Measurements from ENCODE around the gene SULT4A1.

SULT4A1 gene

GRCh38 chr22:43843783-43844530 lies 18.4 kb downstream of the SULT4A1 start:
- no peak for DNase-seq

DNA sequence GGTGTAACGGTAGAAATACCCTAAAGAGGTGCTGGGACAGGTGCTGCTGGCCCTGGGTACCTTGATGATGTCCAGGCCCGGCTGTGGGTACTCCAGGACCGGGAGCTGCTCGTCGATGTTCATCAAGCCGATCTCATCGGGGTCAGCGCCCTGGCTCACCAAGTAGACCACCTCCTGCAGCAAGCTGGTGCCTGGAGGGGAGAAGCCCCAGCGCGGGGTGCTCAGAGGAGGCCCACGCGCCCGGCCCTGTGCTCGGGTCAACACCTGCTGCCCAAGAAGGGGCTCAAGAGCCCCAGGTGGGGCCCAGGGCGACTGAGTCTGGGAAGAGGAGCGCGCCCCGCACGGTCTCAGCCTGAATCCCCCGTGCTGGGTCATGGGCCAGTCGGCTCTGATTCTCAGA lies 20.6 kb downstream of the SULT4A1 start:
- DNase-seq: no peak

GRCh38 chr22:43840851-43841250 lies 21.5 kb downstream of the SULT4A1 start:
- DNase-seq: no peak

DNA sequence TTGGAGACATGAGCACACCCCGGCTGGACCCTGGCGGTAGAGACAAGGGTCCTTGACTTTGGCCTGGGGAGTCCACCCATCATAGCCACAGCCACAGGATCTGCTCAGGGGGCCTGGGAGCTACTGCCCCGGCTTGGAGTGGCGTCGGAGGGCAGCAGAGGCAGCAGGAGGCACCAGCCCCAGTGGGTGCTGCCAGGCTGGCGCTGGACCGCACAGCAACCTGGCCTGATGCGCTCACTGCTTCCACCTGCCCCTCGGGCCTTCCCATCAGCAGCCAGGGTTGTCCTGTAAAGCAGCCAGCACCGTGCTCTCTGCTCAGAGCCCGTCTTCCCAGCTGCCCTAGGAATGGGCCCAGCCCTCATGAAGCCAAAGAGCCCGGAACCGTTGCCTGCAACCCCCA lies 21.9 kb downstream of the SULT4A1 start:
- no peak for DNase-seq

DNA sequence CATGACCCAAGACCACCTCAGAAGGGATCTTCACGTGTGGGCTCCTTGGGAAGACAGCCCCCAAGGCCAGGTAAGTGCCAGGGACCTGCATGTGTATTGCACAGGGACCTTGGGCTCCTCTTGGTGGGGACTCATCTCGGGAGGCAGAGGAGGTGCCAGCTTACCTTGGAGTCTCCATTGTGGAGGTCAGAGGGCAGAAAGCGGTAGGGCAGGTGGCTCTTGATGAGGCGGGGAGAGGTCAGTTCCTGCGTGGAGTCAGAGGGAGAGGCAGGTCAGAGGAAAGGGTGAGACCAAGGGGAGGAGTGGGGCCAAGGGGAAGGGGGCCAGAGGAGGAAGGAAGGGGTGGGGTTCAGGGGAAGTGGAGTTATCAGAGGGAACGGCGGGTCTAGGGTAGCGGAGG lies 22.5 kb downstream of the SULT4A1 start:
- no peak for DNase-seq

DNA sequence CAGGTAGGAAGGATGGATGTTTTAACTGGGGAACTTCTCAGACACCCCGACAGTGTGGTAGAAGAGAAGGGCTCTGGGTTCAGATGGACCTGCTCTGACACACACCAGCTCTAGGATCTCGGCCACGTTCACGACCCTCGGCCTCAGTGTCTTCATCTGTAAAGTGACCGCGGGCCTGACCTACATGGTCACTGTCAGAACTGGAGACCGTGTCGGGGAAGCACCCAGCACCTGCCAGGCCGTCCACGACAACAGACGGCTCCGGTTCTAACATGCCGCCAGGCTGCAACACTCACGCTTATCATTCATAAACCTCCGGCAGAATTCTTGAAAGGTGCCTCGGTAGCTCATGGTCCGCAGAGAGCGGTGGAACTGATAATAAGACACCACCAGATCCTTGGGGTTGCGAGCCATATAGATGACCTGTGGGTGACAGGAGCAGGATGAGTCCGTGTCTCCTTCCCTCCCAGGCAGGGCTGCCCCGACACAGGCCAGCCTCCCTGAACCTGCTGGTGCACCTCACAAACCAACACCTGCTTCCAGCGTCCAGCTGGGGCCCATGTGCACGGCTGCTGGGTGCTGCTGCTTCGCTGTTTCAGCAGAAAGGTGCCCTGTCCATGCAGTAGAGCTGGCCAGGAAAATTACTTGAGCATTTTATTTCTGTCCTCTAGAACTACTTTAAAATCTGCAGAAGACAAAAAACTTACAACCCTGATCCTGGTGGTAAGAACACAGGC lies 23.6 kb downstream of the SULT4A1 start:
- DNase-seq: no peak

GRCh38 chr22:43838161-43838560 lies 24.2 kb downstream of the SULT4A1 start:
- no peak for DNase-seq

GRCh38 chr22:43837666-43838065 lies 24.6 kb downstream of the SULT4A1 start:
- DNase-seq: no peak

DNA sequence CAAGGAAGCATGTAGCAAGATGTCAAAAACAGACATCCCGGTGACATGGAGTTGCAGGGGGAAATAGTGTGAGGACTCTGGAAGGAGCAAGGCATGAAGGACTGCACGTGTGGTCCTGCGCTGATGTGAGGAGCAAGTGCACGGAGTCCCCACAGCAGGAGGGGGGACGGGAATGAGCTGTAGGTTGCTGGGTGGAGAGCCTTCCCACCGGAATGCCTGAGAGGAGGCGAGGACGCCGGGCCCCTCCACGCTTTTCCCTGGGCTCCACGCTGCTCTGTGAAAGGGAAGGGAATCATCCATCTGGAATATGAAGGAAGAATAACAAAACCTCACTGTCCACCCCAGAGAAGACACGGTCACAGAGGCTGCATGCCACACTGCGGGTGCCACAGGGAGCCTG lies 26.6 kb downstream of the SULT4A1 start:
- no peak for DNase-seq

DNA sequence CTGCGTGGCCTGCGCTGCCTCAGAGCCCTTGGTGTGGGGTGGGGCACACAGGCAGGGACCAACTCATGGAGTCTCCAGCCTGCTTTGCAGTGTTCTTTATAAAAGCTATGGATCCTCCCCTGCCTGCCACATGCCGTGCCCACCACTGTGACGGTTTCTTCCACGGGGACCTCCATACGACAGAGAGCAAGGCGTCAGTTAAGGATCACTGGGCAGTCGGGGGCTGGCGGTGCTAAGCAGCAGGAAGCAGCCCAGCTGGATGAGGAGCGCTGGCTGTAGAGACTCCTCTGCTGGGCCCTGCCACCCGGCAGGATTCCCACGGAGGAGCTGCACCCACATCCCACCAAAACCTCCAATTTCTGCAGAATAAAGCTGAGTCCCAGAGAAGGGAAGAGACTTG lies 27.1 kb downstream of the SULT4A1 start:
- no peak for DNase-seq

- no peak for DNase-seq
Measured at GRCh38 chr22:43833286-43834240, 28.8 kb downstream of the SULT4A1 start.

- DNase-seq: no peak
Measured at GRCh38 chr22:43832393-43833265, 29.7 kb downstream of the SULT4A1 start.

GRCh38 chr22:43831561-43832392 lies 30.5 kb downstream of the SULT4A1 start:
- DNase-seq: no peak

DNA sequence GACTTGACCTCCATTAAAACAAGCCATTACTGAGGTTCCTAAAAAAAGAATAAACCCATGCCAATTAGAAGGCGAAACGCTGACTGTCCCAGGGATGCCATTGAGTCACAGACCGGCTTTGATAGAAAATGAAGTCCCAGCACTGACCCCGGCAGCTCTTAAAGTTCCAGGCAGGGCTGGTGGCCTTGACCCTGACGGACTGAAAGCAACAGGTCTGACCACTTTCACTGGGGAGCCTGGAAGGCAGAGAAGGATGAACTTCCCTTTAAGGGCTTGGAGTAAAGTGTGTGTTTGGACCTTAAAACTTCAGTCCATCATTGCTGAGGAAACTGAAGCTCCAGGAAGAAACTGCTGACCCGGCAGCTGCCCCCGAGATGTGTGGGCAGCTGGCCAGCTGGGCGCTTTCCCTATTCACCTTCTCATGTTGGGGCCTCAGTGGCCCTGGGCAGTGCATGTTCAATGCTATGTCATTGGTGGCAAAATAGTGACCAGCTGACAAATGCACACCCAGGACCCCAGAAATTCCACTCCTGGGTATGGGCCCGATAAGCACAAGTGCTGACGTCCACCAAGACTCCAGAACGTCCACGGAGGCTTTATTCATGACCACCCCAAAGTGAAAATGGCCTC lies 31.3 kb downstream of the SULT4A1 start:
- no peak for DNase-seq

GRCh38 chr22:43829904-43830851 lies 32.1 kb downstream of the SULT4A1 start:
- no peak for DNase-seq

- DNase-seq: no peak
Measured at GRCh38 chr22:43828998-43829782, 33.1 kb downstream of the SULT4A1 start.

DNA sequence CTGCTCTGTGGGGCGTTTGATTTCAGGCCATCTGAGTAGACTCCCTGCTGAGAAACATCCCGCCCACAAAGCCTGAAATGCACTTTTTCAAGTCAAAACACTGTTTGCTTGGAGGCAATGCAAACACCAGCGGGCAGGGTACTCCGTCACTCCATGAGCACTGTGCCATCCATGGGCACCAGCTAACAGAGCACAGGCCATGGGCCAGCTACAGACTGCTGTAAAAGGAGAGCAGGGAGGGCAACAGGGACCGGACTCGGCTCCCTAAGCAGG lies 33.7 kb downstream of the SULT4A1 start:
- no peak for DNase-seq

GRCh38 chr22:43827926-43828724 lies 34.2 kb downstream of the SULT4A1 start:
- DNase-seq: no peak
